GM21737 (cell line): ENCODE results near the gene FBP2.
"Not testable (repeated sequence)": the region's sequence is repeated elsewhere in the genome, so short reads cannot be mapped to it uniquely, and the experiment has no call there.

Experiments used
- ATAC-seq: cut with Tn5 transposase; IDR thresholded peaks from one replicate; pipeline ENCODE4 v1.9.1; 2021; ENCODE audit warnings: mild to moderate bottlenecking, moderate library complexity; ENCODE audit not compliant: unreplicated experiment

The FBP2 gene

GRCh38 chr9:94566550-94566949, 27.1 kb downstream of the FBP2 start:
- no peak for ATAC-seq

GRCh38 chr9:94564279-94564678, 29.3 kb downstream of the FBP2 start:
- ATAC-seq: not testable (repeated sequence)

- no peak for ATAC-seq
Observed at GRCh38 chr9:94563548-94563947, 30.1 kb downstream of the FBP2 start.

- ATAC-seq: no peak
Observed at GRCh38 chr9:94560237-94560636, 33.4 kb downstream of the FBP2 start.

GRCh38 chr9:94557376-94557775, 36.2 kb downstream of the FBP2 start:
- no peak for ATAC-seq

- ATAC-seq: no peak
Observed at GRCh38 chr9:94554439-94555331, 38.9 kb downstream of the FBP2 start, which contains the start of gene PCAT7. PCAT7 (plus strand) TSS chr9:94555083.

GRCh38 chr9:94554078-94554438, 39.6 kb downstream of the FBP2 start:
- no peak for ATAC-seq

GRCh38 chr9:94553029-94553938, 40.3 kb downstream of the FBP2 start:
- ATAC-seq: no peak

GRCh38 chr9:94545940-94546339, 47.7 kb downstream of the FBP2 start:
- ATAC-seq: no peak

- ATAC-seq: not testable (repeated sequence)
Observed at GRCh38 chr9:94544335-94544734, 49.3 kb downstream of the FBP2 start.

- ATAC-seq: no peak
Observed at GRCh38 chr9:94538908-94539307, 54.7 kb downstream of the FBP2 start.

GRCh38 chr9:94534901-94535300, 58.7 kb downstream of the FBP2 start:
- no peak for ATAC-seq

GRCh38 chr9:94533601-94534000, 60.0 kb downstream of the FBP2 start:
- ATAC-seq: no peak

- ATAC-seq: no peak
Observed at GRCh38 chr9:94533155-94533554, 60.5 kb downstream of the FBP2 start.

- ATAC-seq: no peak
Observed at GRCh38 chr9:94528886-94529285, 64.7 kb downstream of the FBP2 start.

- ATAC-seq: no peak
Observed at GRCh38 chr9:94526951-94527350, 66.7 kb downstream of the FBP2 start.

- ATAC-seq: no peak
Observed at GRCh38 chr9:94526271-94526670, 67.4 kb downstream of the FBP2 start.

- no peak for ATAC-seq
Observed at GRCh38 chr9:94525396-94526035, 68.1 kb downstream of the FBP2 start.

- ATAC-seq: no peak
Observed at GRCh38 chr9:94517254-94517653, 76.4 kb downstream of the FBP2 start.

- ATAC-seq: no peak
Observed at GRCh38 chr9:94514722-94515121, 78.9 kb downstream of the FBP2 start.

GRCh38 chr9:94511955-94512265, 81.7 kb downstream of the FBP2 start:
- ATAC-seq: no peak
